CD8-positive, alpha-beta memory T cell (primary cell): ENCODE data around the gene SRGN. TPM values are rescaled to one million over a fixed set of nuclear protein-coding genes. Genes with fewer than 3 reads are reported as not detected.
A peak's percentile ranks its signal among the peaks of the same experiment; 100 is the strongest.

Experiments used
- CTCF ChIA-PET: fragments of 350-600 bp; sonication (Branson Sonifier 250); formaldehyde crosslinking; loops from one replicate; lab custom pipeline; 2021; ENCODE audit warnings: antibody characterized with exemption; lab: Charles Lee
- POLR2A ChIA-PET: fragments of 350-600 bp; sonication (Branson Sonifier 250); formaldehyde crosslinking; loops from one replicate; lab custom pipeline; 2021; ENCODE audit warnings: antibody characterized with exemption; lab: Charles Lee
- DNase-seq, 5 donors: peaks; one replicate each; pipeline versions ENCODE4 v3.0.0 to v3.0.0-alpha.2; 2020 to 2022; ENCODE audit warnings: mixed read lengths in 1 of 5
- H3K27ac ChIP-seq: one replicate; pipeline ENCODE4 v1.7.0; 2013; ENCODE audit warnings: low read depth, mild to moderate bottlenecking, low read length, moderate library complexity
- H3K27me3 ChIP-seq: 2 replicates; pipeline ENCODE4 v1.7.0; 2013; ENCODE audit warnings: low read length, mild to moderate bottlenecking; ENCODE audit not compliant: insufficient read depth, poor library complexity, severe bottlenecking
- H3K36me3 ChIP-seq: 2 replicates; pipeline ENCODE4 v1.7.0; 2013; ENCODE audit warnings: mild to moderate bottlenecking, low read length, moderate library complexity; ENCODE audit not compliant: insufficient read depth
- H3K4me1 ChIP-seq: 2 replicates; pipeline ENCODE4 v1.7.0; 2013; ENCODE audit warnings: mild to moderate bottlenecking, low read length, moderate library complexity; ENCODE audit not compliant: insufficient read depth
- H3K4me3 ChIP-seq: 2 replicates; pipeline ENCODE4 v1.7.0; 2013; ENCODE audit warnings: mild to moderate bottlenecking, low read length
- H3K9me3 ChIP-seq: 2 replicates; pipeline ENCODE4 v1.7.0; 2013; ENCODE audit warnings: mild to moderate bottlenecking, low read length
- H3K27ac Mint-ChIP-seq, 8 donors: one replicate each; pipeline ENCODE4 v1.8.0; 2020 to 2021; ENCODE audit warnings: mixed read lengths in 8 of 8, mild to moderate bottlenecking in 6 of 8, inconsistent platforms in 3 of 8, moderate library complexity in 3 of 8
- H3K27me3 Mint-ChIP-seq, 2 donors: one replicate each; pipeline ENCODE4 v1.8.0; 2020 to 2021; ENCODE audit warnings: mixed read lengths in 2 of 2, mild to moderate bottlenecking in 1 of 2, moderate library complexity in 1 of 2
- H3K36me3 Mint-ChIP-seq, 3 donors: one replicate each; pipeline ENCODE4 v1.8.0; 2020 to 2021; ENCODE audit warnings: mixed read lengths in 3 of 3, inconsistent platforms in 1 of 3, mild to moderate bottlenecking in 1 of 3
- H3K4me1 Mint-ChIP-seq, 3 donors: one replicate each; pipeline ENCODE4 v1.8.0; 2020 to 2021; ENCODE audit warnings: mixed read lengths in 3 of 3, inconsistent platforms in 1 of 3, mild to moderate bottlenecking in 1 of 3
- H3K4me3 Mint-ChIP-seq, 7 donors: one replicate each; pipeline ENCODE4 v1.8.0; 2020 to 2021; ENCODE audit warnings: mixed read lengths in 7 of 7, mild to moderate bottlenecking in 6 of 7, moderate library complexity in 4 of 7, inconsistent platforms in 2 of 7
- H3K9me3 Mint-ChIP-seq, 5 donors: one replicate each; pipeline ENCODE4 v1.8.0; 2020 to 2022; ENCODE audit warnings: mixed read lengths in 5 of 5, mild to moderate bottlenecking in 3 of 5, moderate library complexity in 2 of 5, inconsistent platforms in 1 of 5
- polyA plus RNA-seq: library from polyadenylated mRNA; unstranded; fragments of 300-500 nt; fragmentation: Illumina TruSeq; gene quantifications from one replicate; pipeline ENCODE4 v1.2.3, GENCODE V29; 2021
- total RNA-seq, 2 experiments: library from RNA; stranded (reverse); gene quantifications; one replicate each; pipeline ENCODE4 v1.2.3, GENCODE V29; 2021

SRGN gene
- total and polyA plus RNA-seq, 3 experiments from 2014 or later: 274 to 662 (median 659) TPM

DNA sequence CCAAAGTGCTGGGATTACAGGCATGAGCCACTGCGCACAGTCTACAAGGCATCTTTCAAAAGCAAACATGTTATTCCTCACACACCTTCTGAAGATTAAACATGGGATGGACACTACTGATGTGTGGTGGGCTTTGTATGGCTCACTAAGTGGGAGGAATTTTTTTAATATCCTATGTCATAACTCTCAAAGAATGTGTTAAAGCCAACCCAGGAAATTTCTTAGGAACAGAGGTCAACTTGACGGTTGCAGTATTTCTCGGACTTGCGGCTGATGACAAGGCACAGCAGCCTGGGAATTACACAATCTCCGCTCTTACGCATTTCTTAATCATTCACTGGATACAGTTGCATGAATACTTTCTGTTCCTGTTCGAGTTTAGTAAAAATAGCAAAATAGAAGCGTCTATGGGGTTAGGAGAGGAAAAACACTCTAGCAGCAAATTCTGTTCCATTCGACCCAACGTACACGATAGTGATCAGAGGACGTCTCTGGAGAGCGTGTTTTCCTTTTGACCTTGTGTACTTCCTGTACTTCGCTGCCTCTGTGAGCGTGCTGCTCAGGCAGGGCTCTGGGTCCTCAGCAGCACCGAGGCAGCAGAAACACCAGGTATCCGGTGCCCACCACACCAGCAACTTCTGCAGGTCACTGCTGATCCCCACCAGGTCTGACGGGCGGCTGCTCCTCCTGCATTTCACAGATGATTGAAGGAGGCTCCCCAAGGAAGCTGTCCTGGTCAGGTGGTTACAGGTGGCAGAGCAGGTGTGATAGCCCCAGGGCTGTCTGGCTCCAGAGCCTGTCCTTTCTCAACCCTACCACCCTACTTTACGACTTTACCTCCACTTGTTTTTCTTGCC lies 26.4 kb upstream of the SRGN start:
- Histone ChIP-seq H3K9me3 (no peaks in the 10 kb centered on the region), H3K27ac (peak overlapping the region; percentile 10), H3K36me3 (no peaks in the 10 kb centered on the region), H3K4me3 (peak overlapping the region; percentile 29), H3K27me3 (no peaks in the 10 kb centered on the region), H3K4me1 (peaks cover 31% of the 10 kb centered on the region)
- Mint-ChIP-seq H3K4me1 (peaks cover 30 to 41% (median 33%) of the 10 kb centered on the region in 3 donors), H3K36me3 (no peaks in the 10 kb centered on the region), H3K27me3 (no peaks in the 10 kb centered on the region), H3K9me3 (no peaks in the 10 kb centered on the region), H3K27ac (peak overlapping the region; percentile 57 to 95 (median 88)), H3K4me3 (peak overlapping the region; percentile 47 to 86 (median 75))
- DNase-seq: peak in 3 of 5 donors; percentile 38 to 52 (median 41)
- ChIA-PET CTCF (interaction anchor here (0.8 to 1.6 kb wide), 5 partner anchors 9 to 57 kb away, joined by 3 read pairs; no protein-coding TSS in a partner anchor), POLR2A (interaction anchor here (0.9 kb wide), 1 partner anchor 12 kb away, joined by 3 read pairs; no protein-coding TSS in a partner anchor)

DNA sequence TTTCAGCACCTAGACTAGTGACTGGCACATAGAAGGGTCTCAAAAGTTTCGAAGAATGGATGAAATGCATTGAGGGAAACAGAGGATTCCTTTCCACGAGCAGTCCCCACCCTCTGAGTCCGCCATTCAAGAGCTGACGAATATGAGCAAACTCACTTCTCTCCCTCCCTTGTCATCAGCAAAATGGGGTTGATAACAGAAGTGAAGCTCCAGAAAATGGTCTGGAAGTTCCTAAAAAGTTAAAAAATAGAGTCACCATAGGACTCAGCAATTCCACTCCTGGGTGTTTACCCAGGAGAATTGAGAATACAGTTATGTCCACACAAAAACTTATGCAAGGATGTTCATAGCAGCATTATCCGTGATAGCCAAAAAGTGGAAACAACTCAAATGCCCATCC lies 25.0 kb upstream of the SRGN start:
- ChIA-PET CTCF (interaction anchor here (1.2 to 1.6 kb wide), 3 partner anchors 19 to 58 kb away, joined by 3 to 4 read pairs (median 3); no protein-coding TSS in a partner anchor), POLR2A (no interaction called here)
- Histone ChIP-seq H3K4me3 (no peak overlapping the region), H3K27ac (no peak overlapping the region), H3K4me1 (peaks cover 18% of the 10 kb centered on the region), H3K36me3 (no peaks in the 10 kb centered on the region), H3K27me3 (no peaks in the 10 kb centered on the region), H3K9me3 (no peaks in the 10 kb centered on the region)
- no peaks in the 10 kb centered on the region for H3K9me3 Mint-ChIP-seq
- H3K4me1 Mint-ChIP-seq: peaks cover 18 to 28% (median 19%) of the 10 kb centered on the region in 3 donors
- H3K27me3 Mint-ChIP-seq: no peaks in the 10 kb centered on the region
- no peak for DNase-seq
- H3K27ac Mint-ChIP-seq: peak overlapping the region in 1 of 8 donors; percentile 0
- no peaks in the 10 kb centered on the region for H3K36me3 Mint-ChIP-seq
- H3K4me3 Mint-ChIP-seq: no peak overlapping the region

DNA sequence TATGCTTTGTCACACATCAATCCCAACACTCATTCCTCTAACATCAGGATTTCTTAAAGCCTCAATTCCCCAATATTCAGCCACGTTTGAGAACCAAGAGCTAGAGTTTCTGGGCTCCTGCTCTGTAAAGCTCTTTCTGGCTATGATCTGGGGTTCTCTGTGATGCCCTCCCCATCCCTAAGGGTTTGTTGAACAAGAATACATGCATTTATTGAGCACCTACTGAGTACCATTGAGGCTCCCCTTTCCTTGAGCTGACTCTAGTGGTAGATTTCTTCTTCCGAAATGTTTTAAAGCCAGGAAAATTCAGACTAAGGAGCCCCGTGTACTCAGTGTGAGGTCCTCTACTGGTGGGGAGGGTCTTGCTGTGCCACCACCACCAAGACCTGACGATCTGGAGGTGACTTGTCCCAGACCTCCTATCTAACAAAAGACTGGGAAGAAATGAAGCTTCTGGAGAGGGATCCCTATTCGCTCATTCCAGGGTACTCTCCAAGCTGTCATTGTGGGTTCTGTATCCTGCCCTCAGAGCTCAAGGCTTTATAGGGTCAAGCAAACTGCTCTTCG lies 23.1 kb upstream of the SRGN start:
- no peaks in the 10 kb centered on the region for H3K36me3 ChIP-seq
- Mint-ChIP-seq H3K4me3 (no peak overlapping the region), H3K27ac (no peak overlapping the region), H3K27me3 (no peaks in the 10 kb centered on the region), H3K9me3 (no peaks in the 10 kb centered on the region), H3K36me3 (no peaks in the 10 kb centered on the region), H3K4me1 (peaks cover 14 to 22% (median 14%) of the 10 kb centered on the region in 3 donors)
- no peak for DNase-seq
- ChIA-PET CTCF (no interaction called here), POLR2A (interaction anchor here (1.1 kb wide), 2 partner anchors 16 to 20 kb away, joined by 3 read pairs; no protein-coding TSS in a partner anchor)
- no peaks in the 10 kb centered on the region for H3K9me3 ChIP-seq
- no peak overlapping the region for H3K4me3 ChIP-seq
- no peak overlapping the region for H3K27ac ChIP-seq
- no peaks in the 10 kb centered on the region for H3K27me3 ChIP-seq
- peaks cover 14% of the 10 kb centered on the region for H3K4me1 ChIP-seq

DNA sequence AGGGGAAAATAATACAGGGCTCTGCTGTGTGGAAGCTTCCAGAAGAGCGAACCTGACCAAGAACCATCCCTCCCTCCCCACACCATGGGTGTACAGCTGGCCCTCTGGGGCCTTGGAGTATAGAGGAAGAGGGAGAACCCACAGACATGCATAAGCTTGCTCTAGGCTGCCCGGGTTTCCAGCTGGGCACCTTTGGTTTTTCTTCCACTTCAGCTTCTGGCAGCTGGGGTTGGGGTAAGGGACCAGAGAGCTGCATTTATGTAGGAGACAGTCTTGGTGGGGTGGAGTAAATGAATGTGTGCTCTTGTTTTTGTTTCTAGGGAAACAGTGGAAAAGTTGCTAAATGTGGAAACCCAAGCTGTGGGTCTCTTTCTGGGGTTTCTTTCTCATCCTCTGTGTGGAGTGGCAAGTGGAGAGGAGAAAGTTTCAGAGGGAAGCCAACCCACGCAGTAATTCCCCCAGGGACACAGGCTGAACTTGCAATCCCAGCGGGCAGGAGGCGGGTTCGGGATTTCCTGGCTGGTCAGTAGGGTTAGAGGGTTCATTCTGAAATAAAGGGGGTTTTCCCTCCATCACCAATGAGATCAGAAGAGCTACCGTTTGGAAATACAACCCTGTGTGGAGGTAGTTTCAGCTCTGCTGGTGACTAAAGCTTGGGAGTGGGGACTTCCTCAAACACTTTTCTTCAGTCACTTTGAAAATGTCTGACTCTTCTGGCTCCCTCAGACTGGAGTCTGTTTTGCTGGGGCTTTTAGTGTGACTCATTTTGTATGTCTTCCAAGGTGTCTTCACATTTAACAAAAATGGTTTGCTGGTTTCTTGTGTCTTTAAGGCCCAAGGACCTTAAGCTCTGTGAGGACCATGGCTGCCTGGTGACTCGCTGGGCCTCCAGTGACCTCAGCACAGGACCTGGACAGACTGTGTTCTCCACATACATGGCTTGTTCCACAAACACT lies 22.2 kb upstream of the SRGN start:
- H3K9me3 Mint-ChIP-seq: no peaks in the 10 kb centered on the region

DNA sequence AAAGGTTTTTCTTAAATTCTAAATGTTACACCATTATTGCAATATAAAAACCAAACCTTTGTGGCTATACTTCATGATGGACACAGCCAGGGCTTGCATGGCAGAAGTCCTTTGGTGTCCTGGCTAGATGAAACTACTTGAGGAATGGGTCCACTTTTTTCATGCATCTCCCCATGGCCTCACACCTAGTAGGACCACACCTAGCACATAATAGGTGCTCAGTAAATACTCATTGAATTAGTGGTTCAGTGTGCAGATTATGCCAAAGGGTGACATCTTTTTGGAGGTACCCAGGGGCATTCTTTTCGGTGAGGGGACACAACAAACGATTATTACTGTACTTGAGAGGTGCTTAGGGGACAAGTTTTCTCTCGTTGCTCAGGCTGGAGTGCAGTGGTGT lies 20.7 kb upstream of the SRGN start:
- POLR2A ChIA-PET: interaction anchor here (0.7 kb wide), 1 partner anchor 80 kb away, joined by 3 read pairs; no protein-coding TSS in a partner anchor
- peaks cover 2% of the 10 kb centered on the region for H3K4me1 ChIP-seq

More for the DNA sequence above, 22.2 kb upstream of the SRGN start:
- H3K27ac Mint-ChIP-seq: peak overlapping the region in 1 of 8 donors; percentile 28
- no peaks in the 10 kb centered on the region for H3K36me3 Mint-ChIP-seq
- peaks cover 14% of the 10 kb centered on the region for H3K4me1 ChIP-seq
- peaks cover 14 to 22% (median 14%) of the 10 kb centered on the region in 3 donors for H3K4me1 Mint-ChIP-seq
- peaks cover 0 to 2% of the 10 kb centered on the region in 2 donors for H3K27me3 Mint-ChIP-seq
- CTCF ChIA-PET: interaction anchor here (0.7 to 1.3 kb wide), 4 partner anchors 9 to 28 kb away, joined by 3 to 4 read pairs (median 3); no protein-coding TSS in a partner anchor
- POLR2A ChIA-PET: interaction anchor here (1.1 to 1.4 kb wide), 3 partner anchors 9 to 21 kb away, joined by 3 read pairs; no protein-coding TSS in a partner anchor
- no peaks in the 10 kb centered on the region for H3K9me3 ChIP-seq
- no peaks in the 10 kb centered on the region for H3K27me3 ChIP-seq
- H3K4me3 ChIP-seq: no peak overlapping the region
- DNase-seq: no peak
- H3K36me3 ChIP-seq: no peaks in the 10 kb centered on the region
- H3K4me3 Mint-ChIP-seq: no peak overlapping the region
- no peak overlapping the region for H3K27ac ChIP-seq

DNA sequence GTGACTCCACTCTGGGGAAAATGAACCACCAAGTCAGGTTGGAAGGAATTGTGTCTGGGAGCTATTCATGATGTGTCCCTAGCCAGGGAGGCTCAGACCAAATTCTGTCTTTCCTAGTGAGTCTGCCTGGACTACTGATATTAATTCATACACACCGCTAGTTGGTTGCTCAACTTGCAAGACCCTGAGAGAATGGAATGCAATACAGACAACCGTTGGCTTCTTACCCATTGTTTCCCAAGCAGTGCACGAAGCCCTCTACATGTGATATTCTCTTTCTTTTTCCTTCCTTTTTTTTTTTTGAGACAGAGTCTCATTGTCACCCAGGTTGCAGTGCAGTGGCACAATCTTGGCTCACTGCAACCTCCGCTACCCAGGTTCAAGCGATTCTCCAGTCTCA lies 19.4 kb upstream of the SRGN start:
- H3K4me1 ChIP-seq: no peaks in the 10 kb centered on the region
- Mint-ChIP-seq H3K27ac (no peak overlapping the region), H3K4me3 (no peak overlapping the region), H3K27me3 (peaks cover 0 to 4% of the 10 kb centered on the region in 2 donors), H3K9me3 (no peaks in the 10 kb centered on the region), H3K36me3 (no peaks in the 10 kb centered on the region), H3K4me1 (peaks cover 6 to 13% (median 7%) of the 10 kb centered on the region in 3 donors)
- CTCF ChIA-PET: no interaction called here
- H3K9me3 ChIP-seq: no peaks in the 10 kb centered on the region
- no peak overlapping the region for H3K27ac ChIP-seq
- DNase-seq: no peak
- H3K4me3 ChIP-seq: no peak overlapping the region
- POLR2A ChIA-PET: no interaction called here
- H3K36me3 ChIP-seq: no peaks in the 10 kb centered on the region
- no peaks in the 10 kb centered on the region for H3K27me3 ChIP-seq

More for the DNA sequence above, 20.7 kb upstream of the SRGN start:
- H3K36me3 Mint-ChIP-seq: no peaks in the 10 kb centered on the region
- H3K4me3 Mint-ChIP-seq: no peak overlapping the region
- H3K27ac Mint-ChIP-seq: no peak overlapping the region
- no peak for DNase-seq
- CTCF ChIA-PET: no interaction called here
- Histone ChIP-seq H3K27me3 (no peaks in the 10 kb centered on the region), H3K4me3 (no peak overlapping the region), H3K9me3 (no peaks in the 10 kb centered on the region), H3K27ac (no peak overlapping the region), H3K36me3 (no peaks in the 10 kb centered on the region)
- H3K27me3 Mint-ChIP-seq: peaks cover 0 to 4% of the 10 kb centered on the region in 2 donors
- H3K9me3 Mint-ChIP-seq: no peaks in the 10 kb centered on the region
- H3K4me1 Mint-ChIP-seq: peaks cover 1 to 10% (median 1%) of the 10 kb centered on the region in 3 donors
